SK-N-MC (cell line): Measurements from ENCODE around the gene GREB1.

ENCODE experiments used
- EZH2 ChIP-seq: fragments of 200-600 bp; sonication (generic); IDR thresholded peaks from one replicate; pipeline ENCODE4 v1.6.1; 2017; ENCODE audit warnings: antibody characterized with exemption
- POLR2AphosphoS5 ChIP-seq: IDR thresholded peaks from 2 replicates; pipeline ENCODE4 v1.6.1; 2012; ENCODE audit warnings: mild to moderate bottlenecking, low read depth, low read length, borderline replicate concordance

DNA sequence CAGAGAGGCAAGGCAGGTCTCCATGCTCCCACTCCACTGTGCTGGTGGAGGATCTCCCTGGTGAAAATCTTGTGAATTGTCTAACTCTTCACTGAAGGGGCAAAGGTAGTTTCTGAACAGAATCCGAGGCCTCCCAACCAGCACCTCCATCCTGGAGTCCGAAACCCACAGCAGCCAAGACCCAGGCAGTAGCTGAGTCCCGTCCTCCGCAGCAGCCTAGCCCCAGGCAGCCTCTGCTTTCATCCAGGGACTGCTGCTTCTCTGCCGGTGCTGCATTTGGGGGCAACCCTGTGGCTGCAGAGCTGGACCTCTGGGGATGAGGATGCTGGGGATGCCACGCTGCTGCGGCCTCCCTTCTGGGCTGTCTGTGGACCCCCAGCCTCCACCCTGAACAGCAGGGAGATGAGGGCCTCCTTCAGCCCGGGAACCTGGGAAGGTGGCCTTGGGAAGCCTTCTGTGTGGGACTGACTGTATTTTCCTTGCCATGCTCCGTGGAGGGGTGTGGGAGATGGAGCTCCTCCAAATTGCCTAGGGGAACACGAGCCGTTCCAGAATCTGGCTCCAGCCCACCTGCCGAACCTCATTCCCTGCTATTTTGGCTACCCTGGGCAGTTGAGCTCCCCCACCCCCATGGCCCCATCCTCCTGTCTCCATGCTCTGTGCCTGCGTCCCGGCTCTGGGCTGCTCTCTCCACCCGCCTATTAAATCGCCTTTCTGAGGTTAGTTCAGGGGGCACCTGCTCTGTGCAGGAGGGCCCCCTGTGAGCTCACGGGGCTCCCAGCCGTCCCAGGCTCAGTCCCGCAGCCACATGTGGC lies 48.2 kb downstream of the GREB1 start:
- TF ChIP-seq EZH2, result no peak
- TF ChIP-seq POLR2AphosphoS5, result no peak
